Bronchial epithelial cell (primary cell): ENCODE results near the gene ACLY. TPM values are rescaled to one million over a fixed set of nuclear protein-coding genes. Genes with fewer than 3 reads are reported as not detected.

Experiments
- DNase-seq: peaks from one replicate; pipeline ENCODE4 v3.0.0-alpha.2; 2010; ENCODE audit warnings: low read depth
- FAIRE-seq: peaks from 2 replicates; lab custom pipeline; 2011; peaks lifted over from hg19 to GRCh38; lab: Jason Lieb, UNC
- H3K27me3 ChIP-seq: 2 replicates; pipeline ENCODE4 v1.5.1; 2011; ENCODE audit warnings: low read length; ENCODE audit not compliant: control insufficient read depth, insufficient read depth
- H3K36me3 ChIP-seq: 2 replicates; pipeline ENCODE4 v1.5.1; 2011; ENCODE audit warnings: low read length; ENCODE audit not compliant: control insufficient read depth, insufficient read depth
- H3K4me3 ChIP-seq: 2 replicates; pipeline ENCODE4 v1.5.1; 2011; ENCODE audit warnings: mild to moderate bottlenecking, low read depth, low read length, control low read depth
- CTCF ChIP-seq: IDR thresholded peaks from 2 replicates; pipeline ENCODE4 v1.5.1; 2011; ENCODE audit warnings: mild to moderate bottlenecking, moderate library complexity, low read length, control low read depth, inconsistent platforms; ENCODE audit not compliant: insufficient read depth, severe bottlenecking
- total RNA-seq: library from RNA; depleted of rRNA; stranded (reverse); fragments of >200 nt; gene quantifications from 2 replicates; pipeline ENCODE4 v1.2.1, GENCODE V29; 2014

ACLY gene
- total RNA-seq, 1 donor from 2014 or later, result 121 TPM

GRCh38 chr17:41942626-41943373, 24.0 kb upstream of the ACLY start:
- no peak for FAIRE-seq
- Histone ChIP-seq H3K27me3 (no peaks in the 10 kb centered on the region), H3K4me3 (no peak overlapping the region), H3K36me3 (no peaks in the 10 kb centered on the region)
- no peak for TF ChIP-seq CTCF
- no peak for DNase-seq

GRCh38 chr17:41941168-41941567, 22.4 kb upstream of the ACLY start:
- no peak for TF ChIP-seq CTCF
- FAIRE-seq, result no peak

GRCh38 chr17:41939693-41940090, 20.9 kb upstream of the ACLY start:
- Histone ChIP-seq H3K27me3 (no peaks in the 10 kb centered on the region), H3K4me3 (no peak overlapping the region), H3K36me3 (no peaks in the 10 kb centered on the region)
- DNase-seq (no peak), FAIRE-seq (no peak)
- no peak for TF ChIP-seq CTCF

More at GRCh38 chr17:41941168-41941567, 22.4 kb upstream of the ACLY start:
- Histone ChIP-seq H3K27me3 (no peaks in the 10 kb centered on the region), H3K4me3 (no peak overlapping the region), H3K36me3 (no peaks in the 10 kb centered on the region)
- no peak for DNase-seq

DNA sequence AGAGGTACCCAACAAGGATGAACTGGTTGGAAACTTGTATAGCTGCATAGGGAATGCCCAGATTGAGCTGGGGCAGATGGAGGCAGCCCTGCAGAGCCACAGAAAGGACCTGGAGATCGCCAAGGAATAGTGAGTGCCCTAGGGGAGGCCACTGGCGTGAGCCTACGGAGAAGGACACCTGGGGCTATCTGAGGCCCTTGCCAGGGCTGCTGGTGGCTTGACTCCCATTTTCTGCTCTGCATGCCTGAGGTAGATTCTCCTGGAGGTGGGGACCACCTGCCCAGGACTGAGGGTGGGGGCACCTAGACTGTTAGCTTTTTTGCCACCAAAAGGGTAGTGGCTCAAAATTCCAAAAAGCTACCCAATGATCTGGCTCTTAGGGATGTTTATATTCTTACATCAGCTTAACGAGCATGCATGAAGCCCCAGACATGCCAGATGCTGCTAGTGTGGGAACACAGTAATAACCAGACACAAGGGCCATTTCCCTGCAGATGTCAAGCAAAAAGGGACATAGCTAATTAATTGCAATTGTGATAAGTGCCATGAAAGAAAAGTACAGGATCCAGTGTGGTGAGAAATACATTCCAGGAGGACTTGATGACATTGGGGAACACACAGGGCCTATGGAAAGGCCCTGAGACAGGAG, 20.4 kb upstream of the ACLY start:
- no peak overlapping the region for H3K4me3 ChIP-seq
- TF ChIP-seq CTCF, result no peak
- no peaks in the 10 kb centered on the region for H3K27me3 ChIP-seq
- FAIRE-seq, result peak; percentile 43
- H3K36me3 ChIP-seq, result no peaks in the 10 kb centered on the region
- no peak for DNase-seq

- no peak for TF ChIP-seq CTCF
- FAIRE-seq (peak; percentile 72), DNase-seq (no peak)
- H3K4me3 ChIP-seq, result no peak overlapping the region
- H3K27me3 ChIP-seq, result no peaks in the 10 kb centered on the region
- no peaks in the 10 kb centered on the region for H3K36me3 ChIP-seq
Observed at GRCh38 chr17:41937970-41938954, 19.5 kb upstream of the ACLY start.
